Endothelial cell (in vitro differentiated cells): ENCODE results near the gene SEMA3D. TPM values are rescaled to one million over a fixed set of nuclear protein-coding genes. Genes with fewer than 3 reads are reported as not detected.

Experiments used
- DNase-seq: peaks from one replicate; pipeline ENCODE4 v3.0.0; 2021; ENCODE audit warnings: low spot score
- H3K27ac Mint-ChIP-seq: one replicate; pipeline ENCODE4 v1.8.0; 2021; ENCODE audit warnings: mixed read lengths, inconsistent platforms; ENCODE audit not compliant: unreplicated experiment
- H3K27me3 Mint-ChIP-seq: one replicate; pipeline ENCODE4 v1.8.0; 2021; ENCODE audit warnings: mild to moderate bottlenecking, moderate library complexity, mixed read lengths, inconsistent platforms; ENCODE audit not compliant: unreplicated experiment
- H3K36me3 Mint-ChIP-seq: one replicate; pipeline ENCODE4 v1.8.0; 2021; ENCODE audit warnings: mild to moderate bottlenecking, low read depth, mixed read lengths, inconsistent platforms; ENCODE audit not compliant: unreplicated experiment
- H3K4me1 Mint-ChIP-seq: one replicate; pipeline ENCODE4 v1.8.0; 2021; ENCODE audit warnings: mild to moderate bottlenecking, mixed read lengths, inconsistent platforms; ENCODE audit not compliant: unreplicated experiment
- H3K4me3 Mint-ChIP-seq: one replicate; pipeline ENCODE4 v1.8.0; 2021; ENCODE audit warnings: mild to moderate bottlenecking, mixed read lengths, inconsistent platforms; ENCODE audit not compliant: unreplicated experiment
- H3K9me3 Mint-ChIP-seq: one replicate; pipeline ENCODE4 v1.8.0; 2021; ENCODE audit warnings: mixed read lengths, inconsistent platforms; ENCODE audit not compliant: unreplicated experiment
- total RNA-seq: library from RNA; stranded (reverse); fragmentation: NEBNext Ultra II Directional; extraction: Animal tissue kit (Norgen Biotek cat#: 25700); gene quantifications from one replicate; pipeline ENCODE4 v1.2.1, GENCODE V29; 2021; ENCODE audit not compliant: unreplicated experiment
- TF ChIP-seq, protein P1 (sequence below): fragments of 200-600 bp; sonication (generic); IDR thresholded peaks from one replicate; pipeline ENCODE4 v1.5.0; 2021; ENCODE audit warnings: antibody characterized with exemption; ENCODE audit not compliant: unreplicated experiment

Gene SEMA3D
- total RNA-seq, 1 donor from 2014 or later, result 1.8 TPM

DNA sequence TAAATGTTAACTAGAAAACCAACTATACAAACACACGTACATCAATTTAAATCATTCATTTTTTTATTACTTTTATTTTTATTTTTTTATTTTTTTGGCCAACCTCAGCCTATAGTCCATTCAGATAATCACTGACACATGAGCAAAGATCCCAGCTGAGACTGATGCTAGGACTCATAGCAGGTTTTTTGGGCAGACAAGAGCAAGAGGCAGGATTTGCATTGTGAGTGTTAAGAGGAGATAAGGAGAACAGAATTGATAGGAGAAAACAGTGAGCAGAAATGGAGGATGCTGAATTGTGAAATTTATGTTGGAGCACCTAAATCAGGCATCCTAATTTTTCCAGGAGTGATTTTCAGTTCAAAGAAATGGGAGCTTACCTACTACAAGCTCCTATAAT lies 240.3 kb downstream of the SEMA3D start:
- DNase-seq, result no peak
- TF ChIP-seq, protein P1, sequence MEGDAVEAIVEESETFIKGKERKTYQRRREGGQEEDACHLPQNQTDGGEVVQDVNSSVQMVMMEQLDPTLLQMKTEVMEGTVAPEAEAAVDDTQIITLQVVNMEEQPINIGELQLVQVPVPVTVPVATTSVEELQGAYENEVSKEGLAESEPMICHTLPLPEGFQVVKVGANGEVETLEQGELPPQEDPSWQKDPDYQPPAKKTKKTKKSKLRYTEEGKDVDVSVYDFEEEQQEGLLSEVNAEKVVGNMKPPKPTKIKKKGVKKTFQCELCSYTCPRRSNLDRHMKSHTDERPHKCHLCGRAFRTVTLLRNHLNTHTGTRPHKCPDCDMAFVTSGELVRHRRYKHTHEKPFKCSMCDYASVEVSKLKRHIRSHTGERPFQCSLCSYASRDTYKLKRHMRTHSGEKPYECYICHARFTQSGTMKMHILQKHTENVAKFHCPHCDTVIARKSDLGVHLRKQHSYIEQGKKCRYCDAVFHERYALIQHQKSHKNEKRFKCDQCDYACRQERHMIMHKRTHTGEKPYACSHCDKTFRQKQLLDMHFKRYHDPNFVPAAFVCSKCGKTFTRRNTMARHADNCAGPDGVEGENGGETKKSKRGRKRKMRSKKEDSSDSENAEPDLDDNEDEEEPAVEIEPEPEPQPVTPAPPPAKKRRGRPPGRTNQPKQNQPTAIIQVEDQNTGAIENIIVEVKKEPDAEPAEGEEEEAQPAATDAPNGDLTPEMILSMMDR, result no peak
- no peak overlapping the region for H3K27ac Mint-ChIP-seq
- no peaks in the 10 kb centered on the region for H3K9me3 Mint-ChIP-seq
- H3K4me1 Mint-ChIP-seq, result peaks cover 3% of the 10 kb centered on the region
- H3K36me3 Mint-ChIP-seq, result no peaks in the 10 kb centered on the region
- no peaks in the 10 kb centered on the region for H3K27me3 Mint-ChIP-seq
- H3K4me3 Mint-ChIP-seq, result no peak overlapping the region
